B cell (primary cell): ENCODE results near the gene PCGF5. TPM values are rescaled to one million over a fixed set of nuclear protein-coding genes. Genes with fewer than 3 reads are reported as not detected.
A peak's percentile ranks its signal among the peaks of the same experiment; 100 is the strongest.

Experiments used
- ATAC-seq: fragments of 200-7000 bp; cut with Tn5 transposase; one replicate; pipeline ENCODE4 v1.10.0; 2021; ENCODE audit warnings: low read depth, mild to moderate bottlenecking, moderate number of reproducible peaks, moderate library complexity
- CTCF ChIA-PET: fragments of 350-600 bp; sonication (Branson Sonifier 250); formaldehyde crosslinking; loops from one replicate; lab custom pipeline; 2021; ENCODE audit warnings: antibody characterized with exemption, inconsistent platforms; lab: Charles Lee
- POLR2A ChIA-PET: fragments of 350-600 bp; sonication (Branson Sonifier 250); formaldehyde crosslinking; loops from one replicate; lab custom pipeline; 2021; ENCODE audit warnings: antibody characterized with exemption; lab: Charles Lee
- DNase-seq: peaks from one replicate; pipeline ENCODE4 v3.0.0; 2013
- H2AFZ ChIP-seq: 2 replicates; pipeline ENCODE4 v1.6.1; 2012; ENCODE audit warnings: mild to moderate bottlenecking, low read depth, low read length; ENCODE audit not compliant: insufficient read depth, poor library complexity, severe bottlenecking
- H3K27ac ChIP-seq, 2 donors: 1 replicate in 1 of 2; 2 replicates in 1 of 2; pipeline ENCODE4 v1.5.1; 2012 to 2013; ENCODE audit warnings: low read length in 2 of 2, mild to moderate bottlenecking in 2 of 2, moderate library complexity in 1 of 2
- H3K27me3 ChIP-seq, 4 experiments: fragments of 200-600 bp in 1 of 4; sonication (generic) in 1 of 4; replicated peaks in 1 of 4; 1 replicate in 2 of 4; 2 replicates in 2 of 4; pipeline versions ENCODE4 v1.6.1 to v1.7.0; 2013 to 2016; ENCODE audit warnings: low read length in 3 of 4, mild to moderate bottlenecking in 2 of 4, mixed read lengths in 1 of 4, moderate library complexity in 1 of 4; ENCODE audit not compliant: insufficient read depth in 4 of 4, control insufficient read depth in 3 of 4; ENCODE audit errors: control extremely low read depth in 1 of 4
- H3K36me3 ChIP-seq, 2 experiments: replicated peaks in 1 of 2; 1 replicate in 1 of 2; 2 replicates in 1 of 2; pipeline versions ENCODE4 v1.6.1 to v1.7.1; 2013; ENCODE audit warnings: low read length in 1 of 2; ENCODE audit not compliant: insufficient read depth in 2 of 2, control insufficient read depth in 1 of 2; ENCODE audit errors: control extremely low read depth in 1 of 2, extremely low read depth in 1 of 2
- H3K4me1 ChIP-seq, 2 donors: fragments of 200-600 bp in 1 of 2; sonication (generic) in 1 of 2; 1 replicate in 1 of 2; 2 replicates in 1 of 2; pipeline versions ENCODE4 v1.5.1 to v1.6.1; 2013 to 2017; ENCODE audit warnings: low read length in 2 of 2; ENCODE audit not compliant: control insufficient read depth in 2 of 2, insufficient read depth in 2 of 2
- H3K4me2 ChIP-seq: replicated peaks from 2 replicates; pipeline ENCODE3; 2012; ENCODE audit warnings: mild to moderate bottlenecking, low read depth, low read length; ENCODE audit not compliant: poor library complexity, severe bottlenecking
- H3K4me3 ChIP-seq, 5 experiments: fragments of 200-600 bp in 1 of 5; sonication (generic) in 1 of 5; 1 replicate in 3 of 5; 2 replicates in 2 of 5; pipeline versions ENCODE4 v1.5.1 to v1.7.0; 2011 to 2016; ENCODE audit warnings: low read length in 4 of 5, mild to moderate bottlenecking in 4 of 5, low read depth in 2 of 5, control low read depth in 1 of 5, moderate library complexity in 1 of 5; ENCODE audit not compliant: insufficient read depth in 1 of 5; ENCODE audit errors: control extremely low read depth in 1 of 5, extremely low read depth in 1 of 5
- H3K79me2 ChIP-seq: fragments of 200-600 bp; sonication (generic); one replicate; pipeline ENCODE4 v1.6.0; 2016; ENCODE audit warnings: low read length; ENCODE audit not compliant: control insufficient read depth, insufficient read depth
- H3K9ac ChIP-seq: fragments of 200-600 bp; sonication (generic); 2 replicates; pipeline ENCODE4 v1.6.1; 2017; ENCODE audit warnings: mild to moderate bottlenecking, low read length, moderate library complexity
- H3K9me3 ChIP-seq, 3 donors: one replicate each; pipeline versions ENCODE4 v1.6.1 to v1.7.1; 2013; ENCODE audit warnings: low read length in 2 of 3; ENCODE audit not compliant: control insufficient read depth in 2 of 3, insufficient read depth in 1 of 3; ENCODE audit errors: control extremely low read depth in 1 of 3
- H4K20me1 ChIP-seq: 2 replicates; pipeline ENCODE4 v1.6.0; 2012; ENCODE audit warnings: mild to moderate bottlenecking, low read length; ENCODE audit not compliant: insufficient read depth, control insufficient read depth, poor library complexity, severe bottlenecking
- H3K27ac Mint-ChIP-seq: one replicate; pipeline ENCODE4 v1.8.0; 2021; ENCODE audit warnings: mixed read lengths
- H3K27me3 Mint-ChIP-seq: one replicate; pipeline ENCODE4 v1.8.0; 2021; ENCODE audit warnings: mixed read lengths
- H3K4me1 Mint-ChIP-seq: one replicate; pipeline ENCODE4 v1.8.0; 2021; ENCODE audit warnings: mixed read lengths
- H3K4me3 Mint-ChIP-seq: one replicate; pipeline ENCODE4 v1.8.0; 2021; ENCODE audit warnings: mixed read lengths
- H3K9me3 Mint-ChIP-seq: one replicate; pipeline ENCODE4 v1.8.0; 2022; ENCODE audit warnings: mixed read lengths; ENCODE audit not compliant: insufficient read depth
- CTCF ChIP-seq: fragments of 200-600 bp; IDR thresholded peaks from one replicate; pipeline ENCODE4 v1.8.0; 2022; ENCODE audit warnings: antibody characterized with exemption, mild to moderate bottlenecking
- EZH2 ChIP-seq: IDR thresholded peaks from 2 replicates; pipeline ENCODE4 v1.6.1; 2012; ENCODE audit warnings: borderline replicate concordance, low read depth, mild to moderate bottlenecking, moderate library complexity, low read length; ENCODE audit not compliant: insufficient read depth, poor library complexity, severe bottlenecking
- WGBS: methylation state at CpG from one replicate; pipeline ENCODE4 v1.1.5; 2013; ENCODE audit warnings: missing lambda C conversion rate; ENCODE audit not compliant: insufficient coverage; 5-methylcytosine and 5-hydroxymethylcytosine counted together
- intact Hi-C: fragments of 100-400 bp; cut with micrococcal nuclease; formaldehyde crosslinking; loops from one replicate; pipeline ENCODE4 v1.10.0; 2022
- polyA plus RNA-seq: library from polyadenylated mRNA; depleted of rRNA; stranded (reverse); fragments of >200 nt; gene quantifications from 2 replicates; pipeline ENCODE4 v1.2.3, GENCODE V29; 2012
- total RNA-seq, 2 donors: library from RNA; stranded (reverse); fragments of 120-200 nt in 1 of 2; gene quantifications; 1 replicate in 1 of 2; 2 replicates in 1 of 2; pipeline versions ENCODE4 v1.2.3 to v1.2.4, GENCODE V29; 2013 to 2022

Gene PCGF5
- total and polyA plus RNA-seq, 2 donors (not counting 1 experiment from before 2014, with no cell fraction given): 37.6 to 102 TPM

DNA sequence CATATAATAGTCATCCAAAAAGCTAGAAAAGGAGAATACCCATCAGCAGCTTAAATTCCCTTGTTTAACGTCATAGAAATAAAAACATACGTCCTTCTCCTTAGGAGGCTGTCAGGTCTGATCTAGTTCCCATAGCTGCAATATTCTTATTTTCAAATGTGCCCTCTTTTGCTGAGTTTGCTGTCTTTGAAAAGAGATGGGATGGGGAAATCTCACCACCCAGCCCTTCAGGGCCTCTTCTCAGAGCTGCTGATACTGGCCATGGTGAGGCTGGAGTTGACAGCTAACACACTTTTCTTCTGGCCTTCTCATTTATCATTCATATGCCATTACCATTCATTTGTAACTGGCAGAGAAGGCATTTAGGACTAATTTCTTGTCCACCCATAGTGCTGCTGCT lies 5.1 kb upstream of the PCGF5 start:
- H3K27ac ChIP-seq: no peak overlapping the region
- no peak for TF ChIP-seq EZH2
- TF ChIP-seq CTCF: no peak
- H2AFZ ChIP-seq: no peak overlapping the region
- no peaks in the 10 kb centered on the region for H3K9me3 Mint-ChIP-seq
- H3K4me3 Mint-ChIP-seq: peak overlapping the region; percentile 20
- no peak overlapping the region for H3K9ac ChIP-seq
- H4K20me1 ChIP-seq: peaks cover 11% of the 10 kb centered on the region
- H3K4me3 ChIP-seq: no peak overlapping the region
- peaks cover 46 to 48% of the 10 kb centered on the region in 2 donors for H3K4me1 ChIP-seq
- peaks cover 65% of the 10 kb centered on the region for H3K4me1 Mint-ChIP-seq
- no CpG with 5 or more reads among the region's 2 CpGs for WGBS
- no peaks in the 10 kb centered on the region for H3K27me3 Mint-ChIP-seq
- H3K27ac Mint-ChIP-seq: peak overlapping the region; percentile 56
- peak overlapping the region; percentile 29 for H3K4me2 ChIP-seq
- POLR2A ChIA-PET: interaction anchor here (1.4 to 2.2 kb wide), 2 partner anchors 14 to 53 kb away, joined by 3 to 9 read pairs; no protein-coding TSS in a partner anchor
- ATAC-seq: no peak
- intact Hi-C loops: no loop called here
- no peak for DNase-seq
- H3K79me2 ChIP-seq: peaks cover 88% of the 10 kb centered on the region
- H3K27me3 ChIP-seq: no peaks in the 10 kb centered on the region
- no peaks in the 10 kb centered on the region for H3K9me3 ChIP-seq
- H3K36me3 ChIP-seq: no peaks in the 10 kb centered on the region
- CTCF ChIA-PET: interaction anchor here (1.5 to 1.9 kb wide), 3 partner anchors 15 to 127 kb away, joined by 5 to 8 read pairs (median 7); no protein-coding TSS in a partner anchor
